Adrenal gland (tissue), 12 donors: ENCODE measurements around the gene CCDC201. TPM values are rescaled to one million over a fixed set of nuclear protein-coding genes. Genes with fewer than 3 reads are reported as not detected.

Source experiments
- DNase-seq, 7 donors: peaks; one replicate each; pipeline ENCODE4 v3.0.0-alpha.2; 2019 to 2020
- H3K27ac ChIP-seq, 5 donors: fragments of 200-600 bp; sonication (generic) in 4 of 5; 1 replicate in 3 of 5; 2 replicates in 2 of 5; pipeline versions ENCODE4 v1.5.1 to v1.8.0; 2016 to 2020; ENCODE audit warnings: mild to moderate bottlenecking in 1 of 5
- H3K27me3 ChIP-seq: fragments of 200-600 bp; 2 replicates; pipeline ENCODE4 v1.8.0; 2021
- H3K36me3 ChIP-seq, 2 donors: fragments of 200-600 bp; replicated peaks in 1 of 2; 1 replicate in 1 of 2; 2 replicates in 1 of 2; pipeline versions ENCODE4 v1.5.1 to v1.8.0; 2018 to 2022
- H3K4me1 ChIP-seq, 2 donors: fragments of 200-600 bp; replicated peaks in 1 of 2; 1 replicate in 1 of 2; 2 replicates in 1 of 2; pipeline versions ENCODE4 v1.5.1 to v1.8.0; 2018 to 2021
- H3K4me3 ChIP-seq, 4 donors: fragments of 200-600 bp; sonication (generic) in 3 of 4; one replicate each; pipeline ENCODE4 v1.5.1; 2016 to 2018
- H3K9me3 ChIP-seq, 3 donors: fragments of 200-600 bp; sonication (generic) in 1 of 3; replicated peaks in 1 of 3; 1 replicate in 2 of 3; 2 replicates in 1 of 3; pipeline versions ENCODE4 v1.5.1 to v1.8.0; 2016 to 2021
- POLR2A ChIP-seq, 2 donors: fragments of 450-650 bp; IDR thresholded peaks; one replicate each; pipeline ENCODE4 v1.6.1; 2017; ENCODE audit warnings: antibody characterized with exemption in 2 of 2, mild to moderate bottlenecking in 2 of 2, moderate library complexity in 1 of 2
- WGBS, 4 donors: extraction: QIAGEN DNeasy Blood & Tissue Kit in 2 of 4; methylation state at CpG; one replicate each; pipeline versions ENCODE4 v1.1.5 to v1.1.7; 2013 to 2017; 5-methylcytosine and 5-hydroxymethylcytosine counted together
- intact Hi-C, 2 donors: fragments of 100-400 bp; cut with DNase I; formaldehyde crosslinking; loops; one replicate each; pipeline versions ENCODE4 v1.14.1 to v1.15.0; 2022 to 2023
- polyA plus RNA-seq, 3 donors: library from polyadenylated mRNA; stranded (reverse); fragments of 200-250 nt in 2 of 3; fragments of 350-450 nt in 1 of 3; fragmentation: Illumina TruSeq in 1 of 3; extraction: RNeasy Lipid Tissue Mini Kit (QIAGEN cat#74804) in 1 of 3; gene quantifications; one replicate each; pipeline ENCODE4 v1.2.3, GENCODE V29; 2013 to 2014
- total RNA-seq, 9 donors: library from RNA; depleted of rRNA in 4 of 9; stranded (reverse); fragments of >200 nt in 4 of 9; fragments of 120-200 nt in 1 of 9; fragmentation: NEBNext Ultra II Directional in 1 of 9; extraction: Animal tissue kit (Norgen Biotek cat#: 25700) in 1 of 9; gene quantifications; one replicate each; pipeline versions ENCODE4 v1.1.0 to v1.2.4, GENCODE V29; 2013 to 2023
- TF ChIP-seq, protein P1 (sequence below), 6 experiments: fragments of 450-650 bp in 4 of 6; fragments of 200-600 bp in 2 of 6; sonication (generic) in 1 of 6; IDR thresholded peaks; 1 replicate in 5 of 6; 2 replicates in 1 of 6; pipeline versions ENCODE4 v1.5.1 to v1.8.0; 2016 to 2021; ENCODE audit warnings: antibody characterized with exemption in 6 of 6, mild to moderate bottlenecking in 2 of 6, moderate library complexity in 1 of 6
- donor health status: healthy with polysubstance abuse.
- donor health status: Bipolar disorder and iron deficiency.
- donor health status: DM: yes; HTN: yes; CAD: no.
- donor health status: DM: no; HTN: no; CAD: no.
- donor health status: DM: no; HTN: no; CAD: no.
- donor health status: DM: yes; HTN: yes; CAD: no.

The CCDC201 gene
- total and polyA plus RNA-seq, 12 donors = not detected

DNA sequence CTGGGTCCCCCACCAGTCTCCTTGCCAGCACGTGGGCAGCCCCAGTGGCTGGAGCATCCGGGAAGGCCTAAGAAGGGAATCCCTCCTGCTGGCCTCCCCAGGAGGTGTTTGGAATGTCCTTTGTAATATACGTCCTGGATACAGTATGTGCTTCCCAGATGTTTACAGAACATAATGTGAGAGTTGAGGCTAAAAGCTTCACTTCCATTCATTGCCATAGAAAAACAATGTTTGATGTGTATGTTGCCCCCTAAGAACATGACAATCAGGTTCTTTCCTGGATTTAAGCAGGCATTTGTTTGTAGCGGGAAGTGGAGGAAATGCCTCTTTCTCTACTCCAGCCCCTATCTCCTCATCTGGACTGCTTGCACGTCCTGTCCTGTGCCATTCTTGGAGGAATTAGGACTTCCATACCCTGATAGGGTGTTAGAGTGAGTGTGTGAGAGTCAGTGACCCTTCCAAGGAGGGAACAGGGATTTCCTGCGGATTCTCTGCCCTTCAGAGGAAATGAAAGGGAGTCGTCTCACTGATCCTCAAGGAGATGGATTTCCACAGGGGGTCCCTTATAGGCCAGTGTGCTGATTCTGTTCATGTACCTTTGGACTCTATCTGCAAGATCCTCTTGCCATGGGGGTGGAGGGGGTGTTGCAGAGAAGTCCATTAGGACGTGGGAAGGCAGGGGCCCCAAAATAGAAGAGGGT lies 16.6 kb upstream of the CCDC201 start:
- WGBS, 4 donors = 55 to 61% (median 58%) methylated on average over 7 to 8 of the region's 8 CpGs
- Histone ChIP-seq H3K4me3 (no peak overlapping the region), H3K4me1 (no peaks in the 10 kb centered on the region), H3K27ac (no peak overlapping the region), H3K9me3 (no peaks in the 10 kb centered on the region), H3K27me3 (peaks cover 27% of the 10 kb centered on the region), H3K36me3 (no peaks in the 10 kb centered on the region)
- intact Hi-C loops = no loop called here
- DNase-seq = no peak
- no peak for TF ChIP-seq POLR2A (IDR thresholded peaks at IDR 0.05)
- TF ChIP-seq, protein P1, sequence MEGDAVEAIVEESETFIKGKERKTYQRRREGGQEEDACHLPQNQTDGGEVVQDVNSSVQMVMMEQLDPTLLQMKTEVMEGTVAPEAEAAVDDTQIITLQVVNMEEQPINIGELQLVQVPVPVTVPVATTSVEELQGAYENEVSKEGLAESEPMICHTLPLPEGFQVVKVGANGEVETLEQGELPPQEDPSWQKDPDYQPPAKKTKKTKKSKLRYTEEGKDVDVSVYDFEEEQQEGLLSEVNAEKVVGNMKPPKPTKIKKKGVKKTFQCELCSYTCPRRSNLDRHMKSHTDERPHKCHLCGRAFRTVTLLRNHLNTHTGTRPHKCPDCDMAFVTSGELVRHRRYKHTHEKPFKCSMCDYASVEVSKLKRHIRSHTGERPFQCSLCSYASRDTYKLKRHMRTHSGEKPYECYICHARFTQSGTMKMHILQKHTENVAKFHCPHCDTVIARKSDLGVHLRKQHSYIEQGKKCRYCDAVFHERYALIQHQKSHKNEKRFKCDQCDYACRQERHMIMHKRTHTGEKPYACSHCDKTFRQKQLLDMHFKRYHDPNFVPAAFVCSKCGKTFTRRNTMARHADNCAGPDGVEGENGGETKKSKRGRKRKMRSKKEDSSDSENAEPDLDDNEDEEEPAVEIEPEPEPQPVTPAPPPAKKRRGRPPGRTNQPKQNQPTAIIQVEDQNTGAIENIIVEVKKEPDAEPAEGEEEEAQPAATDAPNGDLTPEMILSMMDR (IDR thresholded peaks at IDR 0.05) = no peak

DNA sequence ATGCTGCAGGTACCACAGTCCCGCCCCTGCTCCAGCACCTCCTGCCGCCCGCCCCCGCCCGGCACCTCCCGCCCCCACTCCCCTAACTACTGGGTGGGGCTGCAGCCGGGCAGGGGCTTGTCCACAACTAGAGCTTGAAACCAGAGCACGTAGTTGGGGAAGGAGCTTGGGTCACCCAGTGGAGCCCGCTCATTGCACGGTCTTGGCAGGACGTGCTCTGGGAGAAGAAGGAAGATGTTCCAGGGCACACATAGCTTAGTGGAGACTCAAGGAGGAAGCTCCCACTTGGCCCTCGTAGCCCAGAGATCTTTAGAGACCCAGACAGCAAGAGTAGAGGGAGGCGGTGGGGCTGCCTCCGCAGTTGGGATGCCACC lies 16.1 kb upstream of the CCDC201 start:
- H3K9me3 ChIP-seq = no peaks in the 10 kb centered on the region
- 23 to 70% (median 42%) methylated on average over 3 to 14 of the region's 14 CpGs for WGBS, 4 donors
- H3K36me3 ChIP-seq = no peaks in the 10 kb centered on the region
- H3K27me3 ChIP-seq = peaks cover 27% of the 10 kb centered on the region
- TF ChIP-seq, protein P1 (IDR thresholded peaks at IDR 0.05) = no peak
- no peak for TF ChIP-seq POLR2A (IDR thresholded peaks at IDR 0.05)
- DNase-seq = no peak
- H3K27ac ChIP-seq = no peak overlapping the region
- no peak overlapping the region for H3K4me3 ChIP-seq
- intact Hi-C loops = no loop called here
- no peaks in the 10 kb centered on the region for H3K4me1 ChIP-seq

DNA sequence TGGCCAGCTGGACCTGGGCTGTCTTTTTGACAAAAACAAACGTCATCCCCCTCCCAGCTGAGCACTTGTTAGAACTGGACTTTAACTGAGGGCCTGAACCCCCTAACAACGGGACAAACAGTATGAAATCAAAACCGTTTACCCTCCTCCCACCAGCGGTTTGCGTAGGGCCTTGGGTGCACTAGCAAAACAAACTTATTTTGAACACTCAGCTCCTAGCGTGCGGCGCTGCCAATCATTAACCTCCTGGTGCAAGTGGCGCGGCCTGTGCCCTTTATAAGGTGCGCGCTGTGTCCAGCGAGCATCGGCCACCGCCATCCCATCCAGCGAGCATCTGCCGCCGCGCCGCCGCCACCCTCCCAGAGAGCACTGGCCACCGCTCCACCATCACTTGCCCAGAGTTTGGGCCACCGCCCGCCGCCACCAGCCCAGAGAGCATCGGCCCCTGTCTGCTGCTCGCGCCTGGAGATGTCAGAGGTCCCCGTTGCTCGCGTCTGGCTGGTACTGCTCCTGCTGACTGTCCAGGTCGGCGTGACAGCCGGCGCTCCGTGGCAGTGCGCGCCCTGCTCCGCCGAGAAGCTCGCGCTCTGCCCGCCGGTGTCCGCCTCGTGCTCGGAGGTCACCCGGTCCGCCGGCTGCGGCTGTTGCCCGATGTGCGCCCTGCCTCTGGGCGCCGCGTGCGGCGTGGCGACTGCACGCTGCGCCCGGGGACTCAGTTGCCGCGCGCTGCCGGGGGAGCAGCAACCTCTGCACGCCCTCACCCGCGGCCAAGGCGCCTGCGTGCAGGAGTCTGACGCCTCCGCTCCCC lies 15.5 kb upstream of the CCDC201 start, which contains the start of gene IGFBP1:
Gene IGFBP1, plus strand, starts transcription at position 304 of the 808 bp plus-strand sequence. Its CDS starts 165 bp downstream, at position 469.
- Histone ChIP-seq H3K9me3 (no peaks in the 10 kb centered on the region), H3K4me3 (no peak within 1 kb of the TSS), H3K27ac (no peak within 1 kb of the TSS), H3K4me1 (no peaks in the 10 kb centered on the region), H3K27me3 (peaks cover 27% of the 10 kb centered on the region), H3K36me3 (no peaks in the 10 kb centered on the region)
- WGBS, 4 donors = 8 to 23% (median 11%) methylated on average over 21 to 73 of the region's 73 CpGs
- intact Hi-C loops = no loop called here
- TF ChIP-seq, protein P1 (IDR thresholded peaks at IDR 0.05) = no peak
- TF ChIP-seq POLR2A (IDR thresholded peaks at IDR 0.05) = no peak
- DNase-seq = peak in 2 of 7 donors; percentile 19 to 23

DNA sequence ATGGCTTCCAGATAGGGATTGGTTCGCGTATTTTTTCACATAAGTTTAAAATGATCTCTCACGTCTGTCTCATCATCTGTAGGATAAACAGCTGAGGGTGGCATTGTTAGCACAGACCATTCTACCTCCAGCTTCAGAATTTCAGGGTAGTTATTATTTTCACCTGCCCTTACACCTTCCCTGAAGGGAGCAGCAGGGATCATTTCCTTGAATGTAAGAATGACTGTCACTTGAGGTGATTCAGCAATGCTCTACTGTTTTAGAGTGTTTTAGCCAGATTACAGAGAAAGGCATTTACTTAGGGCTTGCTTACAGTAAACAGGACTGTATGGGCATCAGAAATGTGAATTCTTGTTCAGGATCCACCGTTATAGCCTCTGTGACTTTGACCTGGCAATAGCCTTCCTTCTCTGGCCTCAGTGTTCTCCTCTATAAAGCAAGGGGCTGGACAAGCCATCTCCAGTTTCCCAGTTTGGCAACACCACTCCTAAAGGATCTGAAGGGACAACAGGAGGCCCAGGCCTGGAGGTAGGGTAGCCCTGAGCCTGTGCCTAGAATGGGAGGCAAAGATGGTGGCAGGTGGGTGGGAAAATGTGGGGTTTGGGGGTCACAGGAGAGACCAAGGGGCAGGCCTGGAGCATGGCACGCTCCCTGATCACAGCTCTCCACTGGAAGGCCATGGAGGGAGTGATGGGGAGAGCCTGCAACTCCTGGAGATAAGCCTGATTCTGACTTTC lies 14.2 kb upstream of the CCDC201 start:
- intact Hi-C loops = no loop called here
- DNase-seq = no peak
- no peaks in the 10 kb centered on the region for H3K4me1 ChIP-seq
- WGBS, 4 donors = 89 to 95% (median 92%) methylated on average over 5 of the region's 5 CpGs
- no peaks in the 10 kb centered on the region for H3K36me3 ChIP-seq
- H3K9me3 ChIP-seq = no peaks in the 10 kb centered on the region
- H3K27ac ChIP-seq = no peak overlapping the region
- H3K27me3 ChIP-seq = peaks cover 27% of the 10 kb centered on the region
- no peak overlapping the region for H3K4me3 ChIP-seq
- TF ChIP-seq, protein P1 (IDR thresholded peaks at IDR 0.05) = no peak
- no peak for TF ChIP-seq POLR2A (IDR thresholded peaks at IDR 0.05)
